NCI-H187 (cell line): ENCODE measurements around the gene SCP2.

Source experiments
- DNase-seq, 2 experiments: peaks; one replicate each; lab custom pipeline; 2025; lab: John Stamatoyannopoulos, UW

SCP2 gene

DNA sequence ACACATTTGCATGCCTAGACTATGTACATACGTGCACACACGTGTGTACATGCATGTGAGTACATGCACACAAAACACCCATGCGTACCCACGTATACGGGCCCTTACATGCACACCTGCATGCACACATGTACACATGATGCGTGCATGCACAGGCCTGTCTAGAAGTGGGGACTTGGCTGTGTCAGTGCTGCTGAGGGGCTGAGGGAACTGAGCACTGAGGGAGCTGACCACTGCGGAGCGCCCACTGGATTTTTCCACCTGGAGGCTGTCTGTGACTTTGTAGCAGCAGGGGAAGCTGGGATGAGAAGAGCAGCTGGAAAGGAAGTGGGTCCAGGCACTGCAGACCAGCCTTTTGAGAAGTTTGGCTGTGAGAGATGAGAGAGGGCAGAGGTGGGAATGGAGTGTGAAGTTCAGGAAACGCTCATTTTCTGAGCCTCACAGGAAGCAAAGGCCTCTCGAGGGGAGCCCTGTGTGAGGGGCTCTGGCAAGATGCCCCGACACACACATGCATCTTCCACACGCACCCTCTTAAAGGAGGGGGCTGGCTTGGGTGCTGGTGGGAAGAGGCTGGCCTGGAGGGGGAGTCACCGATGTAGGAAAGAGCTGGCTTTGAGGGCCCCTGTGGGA lies 155.9 kb downstream of the SCP2 start:
- DNase-seq, result no peak

GRCh38 chr1:53083636-53084588 lies 156.8 kb downstream of the SCP2 start:
- no peak for DNase-seq

DNA sequence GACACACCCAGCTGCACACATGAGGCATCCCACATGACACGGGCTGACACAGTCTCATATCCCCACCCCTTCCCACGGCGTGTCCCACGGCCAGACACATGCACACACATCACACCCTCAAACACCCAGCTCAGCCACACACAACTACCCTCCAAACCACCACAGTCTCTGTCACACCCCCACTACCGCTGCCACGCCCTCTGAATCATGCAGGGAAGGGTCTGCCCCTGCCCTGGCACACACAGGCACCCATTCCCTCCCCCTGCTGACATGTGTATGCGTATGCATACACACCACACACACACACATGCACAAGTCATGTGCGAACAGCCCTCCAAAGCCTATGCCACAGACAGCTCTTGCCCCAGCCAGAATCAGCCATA lies 157.5 kb downstream of the SCP2 start:
- DNase-seq, result no peak

- DNase-seq, result no peak
Observed at GRCh38 chr1:53085405-53085804, 158.3 kb downstream of the SCP2 start.

GRCh38 chr1:53086491-53087070 lies 159.5 kb downstream of the SCP2 start:
- DNase-seq, result no peak

- no peak for DNase-seq
Observed at GRCh38 chr1:53087332-53088285, 160.5 kb downstream of the SCP2 start.

DNA sequence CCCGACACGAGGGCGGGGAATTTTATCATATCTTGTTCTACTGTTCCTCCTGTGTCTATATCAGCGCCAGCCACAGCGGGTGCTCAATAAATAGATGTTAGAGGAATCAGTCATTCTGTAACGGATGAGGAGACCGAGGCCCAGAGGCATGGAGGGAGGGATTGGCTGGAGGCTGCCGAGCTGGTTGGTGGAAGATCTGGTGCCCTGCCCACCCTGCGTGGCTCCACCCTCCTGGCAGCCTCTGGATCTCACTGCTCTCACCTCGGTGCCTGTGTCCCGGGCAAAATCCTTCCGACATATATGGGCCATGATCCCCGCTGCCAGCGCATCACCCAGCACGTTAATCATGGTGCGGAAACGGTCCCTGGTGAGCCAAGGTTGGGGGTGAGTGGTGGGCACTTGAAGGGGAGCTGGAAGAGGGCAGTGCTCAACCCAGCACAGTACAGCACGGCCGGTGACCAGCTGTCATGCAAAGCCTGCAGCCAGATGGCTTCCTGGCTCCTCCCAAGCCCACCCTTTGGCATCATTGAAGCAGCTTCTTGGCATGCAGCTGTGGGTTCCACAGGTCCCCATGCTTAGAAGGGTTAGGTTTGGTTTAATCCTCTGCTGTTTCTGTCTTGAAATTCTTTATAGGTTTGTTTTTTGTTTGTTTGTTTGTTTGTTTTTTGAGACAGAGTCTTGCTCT lies 161.7 kb downstream of the SCP2 start:
- no peak for DNase-seq

- no peak for DNase-seq
Observed at GRCh38 chr1:53089478-53090226, 162.6 kb downstream of the SCP2 start.

DNA sequence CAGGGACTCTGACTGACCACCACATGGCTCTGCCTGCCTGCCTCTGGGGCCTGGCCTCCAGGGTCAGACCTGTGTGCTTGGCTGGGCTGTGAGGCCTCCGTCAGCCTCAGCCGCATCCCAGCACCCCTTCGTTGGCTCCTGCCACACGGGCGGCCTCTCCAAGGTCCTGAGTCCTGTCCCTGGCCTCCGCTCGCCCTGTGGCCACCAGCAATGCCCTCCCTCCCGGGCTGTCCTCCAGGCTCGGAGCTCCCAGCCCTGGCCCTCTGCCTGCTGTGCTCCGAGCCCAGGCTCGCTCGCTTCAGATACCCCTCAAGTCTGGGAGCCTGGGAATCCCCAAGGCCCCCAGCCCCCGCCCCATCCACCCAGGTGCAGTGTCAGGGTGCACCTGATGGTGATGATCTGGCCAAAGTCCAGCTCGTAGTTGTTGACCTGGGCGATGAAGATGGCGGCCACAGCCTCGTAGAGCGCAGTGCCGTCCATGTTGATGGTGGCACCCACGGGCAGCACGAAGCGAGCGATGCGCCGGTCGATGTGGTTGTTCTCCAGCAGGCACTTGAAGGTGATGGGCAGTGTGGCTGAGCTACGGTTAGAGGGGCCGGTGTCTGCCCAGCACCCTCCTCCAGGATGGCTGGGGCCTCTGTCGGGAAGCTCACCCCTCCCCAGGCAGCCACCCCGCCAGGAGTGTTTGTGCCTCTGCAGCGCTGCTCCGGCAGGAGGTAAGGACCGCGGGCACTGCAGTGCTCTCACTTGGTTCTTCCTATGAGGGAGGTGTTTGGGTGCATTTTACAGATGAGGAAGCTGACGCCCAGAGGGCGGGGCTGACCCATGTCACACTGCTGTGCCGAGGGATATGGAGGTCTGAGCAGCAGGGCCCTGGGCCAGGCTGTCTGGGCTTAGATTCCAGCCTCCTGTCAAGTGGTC lies 163.4 kb downstream of the SCP2 start:
- DNase-seq, result no peak

- no peak for DNase-seq
Observed at GRCh38 chr1:53091841-53092645, 165.0 kb downstream of the SCP2 start.

DNA sequence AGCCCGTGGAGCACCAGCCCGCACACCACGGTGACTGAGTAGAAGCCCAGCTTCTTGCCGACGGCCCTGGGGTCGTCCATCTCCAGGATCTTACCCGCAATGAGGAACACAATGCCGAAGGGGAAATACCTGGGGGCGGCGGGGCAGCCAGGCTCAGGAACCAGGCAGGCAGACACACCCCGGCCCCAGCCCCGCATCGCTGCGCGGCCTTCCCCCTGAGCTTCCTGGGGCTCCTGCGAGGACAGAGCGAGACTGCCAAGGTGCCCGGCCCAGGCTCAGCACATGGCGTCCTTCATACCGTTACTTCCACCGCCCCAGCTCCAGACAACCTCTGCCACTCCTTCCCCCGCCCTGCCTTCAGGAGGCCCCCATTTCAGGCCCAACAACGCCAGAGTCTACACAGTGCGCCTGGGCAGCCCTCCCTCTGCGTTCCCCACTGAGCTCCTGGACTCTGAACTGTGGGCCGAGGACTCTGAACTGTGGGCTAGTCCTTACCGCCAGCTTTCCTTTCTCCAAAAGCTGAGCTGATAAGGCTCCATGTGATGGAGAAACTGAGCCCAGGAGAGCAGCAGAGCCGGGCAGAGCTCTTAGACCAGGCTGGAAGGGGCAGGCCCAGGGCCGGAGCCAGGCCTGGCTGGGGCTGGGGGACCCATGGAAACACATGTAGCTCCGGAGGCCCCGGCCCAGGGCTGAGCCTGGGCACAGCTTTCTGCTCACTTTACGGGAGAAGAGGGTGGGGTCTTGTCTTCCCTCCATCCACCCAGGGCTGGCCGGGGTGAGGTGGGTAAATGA lies 165.8 kb downstream of the SCP2 start:
- DNase-seq, result no peak

DNA sequence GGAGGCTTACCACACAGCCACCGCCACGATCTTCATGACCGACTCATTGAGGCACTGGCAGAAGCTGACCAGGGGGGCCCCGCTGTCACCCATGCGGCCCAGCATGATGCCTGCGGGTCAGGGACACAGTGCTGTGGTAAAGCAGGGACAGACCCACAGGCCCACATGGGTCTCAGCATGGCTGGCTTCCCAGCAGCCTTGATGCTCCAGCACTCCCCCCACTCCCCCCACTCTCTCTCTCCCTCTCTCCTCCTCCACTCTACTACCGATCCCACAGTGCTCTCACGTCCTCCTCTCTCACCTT lies 166.3 kb downstream of the SCP2 start:
- no peak for DNase-seq

DNA sequence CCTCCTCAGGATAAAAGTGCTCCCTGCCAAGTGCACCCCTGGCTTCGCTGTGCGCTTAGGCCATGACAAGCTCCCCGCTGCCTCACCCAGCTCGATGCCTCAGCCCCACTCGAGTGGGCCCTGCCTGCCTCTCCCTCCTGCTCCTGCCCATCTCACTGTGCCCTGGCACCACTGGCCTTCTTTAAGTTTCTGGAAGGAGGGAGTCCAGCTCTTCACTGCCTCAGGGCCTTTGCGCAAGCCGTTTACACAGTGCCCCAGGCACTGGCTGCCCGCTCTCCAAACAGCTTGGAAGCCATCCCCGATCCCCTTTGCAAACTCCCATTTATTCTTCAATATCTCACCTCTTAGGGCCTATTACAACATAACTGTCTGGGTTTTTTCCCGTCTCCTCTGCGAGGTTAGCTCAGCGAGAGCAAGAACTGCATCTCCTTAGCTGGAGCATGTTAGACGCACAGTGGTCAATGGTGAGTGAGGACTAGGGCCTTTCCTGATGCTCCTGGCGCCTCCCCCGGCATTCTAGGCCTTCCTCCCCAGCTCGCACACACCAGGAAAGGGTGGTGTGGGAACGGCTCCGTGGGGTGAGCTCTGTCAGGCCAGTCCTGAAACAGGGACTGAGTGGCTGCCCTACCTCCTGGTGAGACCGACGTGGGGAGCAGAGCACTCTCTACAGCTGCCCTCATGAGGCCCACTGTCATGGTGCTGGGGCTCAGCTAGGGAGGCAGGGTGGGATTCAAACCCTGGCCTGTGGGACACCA lies 166.9 kb downstream of the SCP2 start:
- no peak for DNase-seq

GRCh38 chr1:53094533-53094919 lies 167.4 kb downstream of the SCP2 start:
- DNase-seq, result no peak
